C4-2B (cell line): ENCODE results near the gene ZBTB5.

Experiments
- CTCF ChIP-seq: fragments of 450-650 bp; conservative IDR thresholded peaks from 2 replicates; pipeline ENCODE4 v1.5.1; 2017; ENCODE audit warnings: mild to moderate bottlenecking
- ZFX ChIP-seq: fragments of 450-650 bp; IDR thresholded peaks from 2 replicates; pipeline ENCODE4 v1.6.1; 2017

- TF ChIP-seq CTCF (no peak), ZFX (no peak)
These were observed 46.1 kb upstream of the ZBTB5 start for GRCh38 chr9:37511016-37512010.
